Loucy (cell line): Measurements from ENCODE around the gene CCDC112.
"Not testable (repeated sequence)": the region's sequence is repeated elsewhere in the genome, so short reads cannot be mapped to it uniquely, and the experiment has no call there.

Source experiments
- CTCF ChIP-seq: fragments of 200-600 bp; sonication (generic); conservative IDR thresholded peaks from 2 replicates; pipeline ENCODE4 v1.5.1; 2014; ENCODE audit warnings: mild to moderate bottlenecking, antibody characterized with exemption, low read length
- EZH2phosphoT487 ChIP-seq: fragments of 200-600 bp; IDR thresholded peaks from 2 replicates; pipeline ENCODE4 v1.6.1; 2018; ENCODE audit warnings: antibody characterized with exemption, mild to moderate bottlenecking, moderate library complexity, borderline replicate concordance

- TF ChIP-seq CTCF, EZH2phosphoT487: not testable (repeated sequence)
Observed at GRCh38 chr5:115249379-115249778, 47.1 kb downstream of the CCDC112 start.
